NCI-H2029 treated with DMSO at 0.1 percent for 48 hours (cell line): ENCODE measurements around the gene CACNA2D2.
"Not testable (repeated sequence)": the region's sequence is repeated elsewhere in the genome, so short reads cannot be mapped to it uniquely, and the experiment has no call there.

Experiments used
- DNase-seq: peaks from one replicate; lab custom pipeline; 2025; lab: John Stamatoyannopoulos, UW

The CACNA2D2 gene

GRCh38 chr3:50530001-50530970 is 26.9 kb upstream of the CACNA2D2 start:
- no peak for DNase-seq

GRCh38 chr3:50525987-50526386 is 22.6 kb upstream of the CACNA2D2 start:
- no peak for DNase-seq

- no peak for DNase-seq
Measured at GRCh38 chr3:50525191-50525910, 21.9 kb upstream of the CACNA2D2 start.

DNA sequence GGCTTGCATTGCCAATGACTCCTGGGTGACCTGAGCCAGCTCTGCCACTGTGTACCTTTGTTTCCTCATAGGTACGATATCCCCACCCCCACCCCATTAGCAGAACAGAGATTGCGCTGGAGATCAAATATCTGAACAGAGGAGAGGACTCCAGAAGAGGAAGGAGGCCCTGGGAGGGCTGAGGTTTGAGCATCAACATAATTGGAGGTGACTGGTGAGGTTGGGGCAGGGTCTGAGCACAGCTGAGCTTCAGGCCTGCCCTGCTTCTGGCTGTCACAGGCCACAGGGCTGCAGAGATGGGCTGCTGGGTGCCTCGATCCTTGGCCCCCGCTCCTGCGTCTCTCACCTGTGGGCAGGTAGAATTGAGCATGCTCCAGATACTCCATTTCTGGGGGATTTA is 21.3 kb upstream of the CACNA2D2 start:
- DNase-seq = no peak

GRCh38 chr3:50523279-50523811 is 19.9 kb upstream of the CACNA2D2 start:
- DNase-seq = no peak

DNA sequence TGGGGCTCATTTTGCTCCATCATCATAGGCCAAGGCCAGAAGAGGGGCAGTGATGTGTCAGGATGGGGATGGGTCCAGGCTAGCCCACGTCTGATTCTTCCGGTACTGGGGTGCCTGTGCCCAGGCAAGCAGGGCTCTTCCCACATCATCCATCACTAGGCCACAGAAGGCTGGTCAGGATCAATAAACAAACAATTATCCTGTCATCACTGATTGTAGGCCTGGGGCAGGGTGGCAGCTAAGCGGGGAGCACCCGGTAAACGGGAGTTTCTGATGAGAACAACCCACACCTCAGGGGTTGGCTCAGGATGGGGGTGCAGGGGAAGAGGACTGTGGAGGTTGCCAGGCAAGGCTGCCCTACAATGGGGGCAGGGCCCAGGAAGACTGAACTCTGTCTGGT is 18.1 kb upstream of the CACNA2D2 start:
- no peak for DNase-seq

DNA sequence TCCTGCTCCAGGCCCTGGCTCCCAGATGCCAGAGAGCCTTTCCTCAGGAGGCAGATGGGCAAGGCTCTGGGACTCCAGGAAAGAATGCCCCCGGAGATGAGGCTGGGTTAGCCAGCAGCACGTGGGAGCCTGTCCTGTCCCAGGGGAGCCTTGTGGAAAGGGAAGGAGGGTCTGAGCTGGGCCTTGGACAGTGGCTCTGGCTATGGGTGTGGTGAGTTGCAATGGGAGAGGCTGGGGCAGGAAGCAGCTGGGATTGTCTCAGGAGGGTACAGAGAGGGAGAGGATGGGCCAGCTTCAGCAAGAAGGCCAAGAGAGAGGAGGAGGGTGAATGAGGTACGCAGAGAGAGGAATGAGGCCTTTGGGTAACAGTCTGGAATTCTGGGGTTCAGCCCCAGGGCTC is 17.4 kb upstream of the CACNA2D2 start:
- DNase-seq = no peak

DNA sequence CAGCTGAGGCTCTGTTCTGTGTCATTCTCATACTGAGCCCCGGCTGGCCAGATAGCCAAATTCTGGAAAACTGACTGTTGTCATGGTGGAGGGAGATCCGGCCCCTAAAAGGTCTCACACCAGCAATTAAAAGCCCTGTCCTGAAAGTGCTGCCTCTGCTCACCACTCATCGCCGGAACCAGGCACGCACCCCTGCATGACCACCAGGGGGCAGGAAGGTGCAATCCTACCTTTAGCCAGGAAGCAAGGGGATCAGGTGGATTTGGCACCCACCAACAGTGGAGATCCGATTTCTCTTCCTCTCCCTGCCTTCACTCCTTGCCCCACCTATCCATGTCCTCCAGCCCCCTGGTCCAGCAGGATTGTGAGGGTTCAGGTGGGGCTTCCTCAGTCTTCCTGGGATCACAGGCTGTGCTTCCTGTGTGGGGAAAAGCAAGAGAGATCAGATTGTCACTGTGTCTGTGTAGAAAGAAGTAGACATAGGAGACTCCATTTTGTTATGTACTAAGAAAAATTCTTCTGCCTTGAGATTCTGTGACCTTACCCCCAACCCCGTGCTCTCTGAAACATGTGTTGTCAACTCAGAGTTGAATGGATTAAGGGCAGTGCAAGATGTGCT is 16.1 kb upstream of the CACNA2D2 start:
- DNase-seq = peak; percentile 5

GRCh38 chr3:50518436-50518835 is 15.0 kb upstream of the CACNA2D2 start:
- DNase-seq = no peak

- no peak for DNase-seq
Measured at GRCh38 chr3:50517721-50518206, 14.3 kb upstream of the CACNA2D2 start.

DNA sequence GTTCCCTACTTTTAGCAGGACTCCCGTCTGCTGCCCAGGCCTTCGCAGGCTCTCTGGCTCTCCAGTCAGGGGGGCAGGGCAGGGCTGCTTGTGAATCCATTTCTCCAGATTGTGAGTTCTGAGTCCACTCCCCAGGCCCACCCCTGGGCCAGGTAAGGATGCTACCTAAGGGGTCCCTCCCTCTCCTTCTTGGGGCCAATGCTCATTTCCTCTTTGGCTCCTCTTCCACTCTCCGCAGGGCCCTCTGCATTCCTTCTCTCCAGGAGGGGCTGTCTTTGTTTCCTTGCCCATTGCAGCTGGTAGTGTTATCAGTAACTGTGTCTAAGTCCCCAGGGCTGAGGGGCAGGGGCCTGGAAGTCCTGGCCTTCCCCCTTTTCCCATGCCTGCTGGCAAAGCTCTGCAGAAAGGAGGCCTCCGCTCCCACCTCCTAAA is 13.0 kb upstream of the CACNA2D2 start:
- no peak for DNase-seq

GRCh38 chr3:50515565-50516439 is 12.4 kb upstream of the CACNA2D2 start:
- no peak for DNase-seq

GRCh38 chr3:50512908-50513307 is 9.5 kb upstream of the CACNA2D2 start:
- DNase-seq = not testable (repeated sequence)

DNA sequence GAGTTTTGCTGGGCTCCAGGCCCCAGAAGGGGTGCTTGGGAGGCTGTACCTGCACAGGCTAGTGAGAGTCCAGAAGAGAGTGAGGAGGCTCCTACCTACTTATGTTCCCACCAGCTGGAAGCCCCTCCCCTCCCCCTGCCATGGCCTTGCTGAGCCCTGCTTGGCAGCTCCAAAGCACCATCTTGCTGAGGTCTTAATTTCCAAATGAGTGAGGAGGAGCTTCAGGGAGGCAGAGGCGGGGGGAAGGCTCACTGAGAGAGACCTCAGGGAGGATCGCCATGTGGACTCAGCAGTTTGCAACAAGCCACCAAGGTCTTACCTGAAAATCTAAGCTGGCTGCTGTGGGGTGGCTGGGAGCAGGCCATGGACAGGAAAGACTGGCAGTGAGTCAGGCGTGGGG is 8.7 kb upstream of the CACNA2D2 start:
- no peak for DNase-seq

DNA sequence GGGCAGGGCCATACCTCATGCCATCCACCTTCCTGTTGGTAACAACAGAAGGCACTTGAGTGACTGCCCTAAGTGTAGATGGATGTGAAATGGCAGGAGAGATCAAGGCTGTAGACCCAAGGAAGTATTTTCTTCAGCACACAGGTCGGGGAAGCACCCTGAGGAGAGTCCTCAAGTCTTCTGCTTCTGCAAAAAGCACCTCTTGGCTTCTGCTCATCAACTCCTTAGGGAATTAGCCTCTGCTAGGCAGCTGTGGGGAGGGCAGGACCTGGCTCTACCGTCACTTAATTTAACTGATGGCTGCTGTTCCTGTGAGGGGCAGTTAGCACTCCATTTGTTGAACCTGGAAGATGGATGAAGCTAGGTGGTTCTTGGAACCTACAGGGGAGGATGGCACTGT is 6.9 kb upstream of the CACNA2D2 start:
- no peak for DNase-seq

GRCh38 chr3:50509715-50510114 is 6.3 kb upstream of the CACNA2D2 start:
- no peak for DNase-seq

DNA sequence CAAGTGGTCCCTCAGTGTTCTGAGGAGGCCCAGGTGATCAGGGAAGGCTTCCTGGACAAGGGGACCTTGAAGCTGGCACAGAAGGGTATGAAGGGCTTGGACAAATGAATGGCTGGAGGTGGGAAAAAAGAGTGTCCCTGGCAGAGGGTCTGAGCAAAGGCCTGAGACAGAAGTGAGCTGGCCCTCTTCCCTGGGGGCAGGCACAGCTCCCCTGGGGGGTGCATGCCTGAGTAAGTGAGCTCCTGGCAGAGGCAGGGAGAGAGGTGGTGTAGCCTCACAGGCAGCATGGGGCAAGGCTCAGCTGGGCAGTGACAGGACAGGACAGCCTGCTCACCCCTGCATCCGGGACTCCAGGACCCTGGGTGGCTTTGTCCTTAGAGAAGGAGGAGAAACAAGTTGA is 5.4 kb upstream of the CACNA2D2 start:
- DNase-seq = no peak

GRCh38 chr3:50506169-50506568 is 2.7 kb upstream of the CACNA2D2 start:
- DNase-seq = no peak

DNA sequence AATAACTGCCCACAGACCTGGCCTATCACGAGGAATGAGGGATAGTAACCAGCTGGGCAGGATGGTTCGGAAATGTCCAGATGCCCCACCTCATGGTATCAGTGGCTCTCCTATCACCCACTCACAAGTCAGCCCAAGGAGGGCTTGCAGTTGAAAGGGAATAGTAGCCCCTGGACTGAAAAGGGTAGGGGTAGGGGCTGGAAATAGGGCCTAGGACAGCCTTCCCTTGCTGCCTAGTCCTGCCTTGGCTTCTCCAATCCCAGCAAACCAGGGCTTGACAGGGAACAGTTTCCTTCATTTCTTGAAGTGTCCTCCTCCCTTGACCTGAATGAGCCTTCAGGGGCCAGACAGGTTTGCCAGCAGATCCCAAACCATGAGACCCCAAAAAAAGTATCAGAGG is 1.2 kb upstream of the CACNA2D2 start:
- no peak for DNase-seq

DNA sequence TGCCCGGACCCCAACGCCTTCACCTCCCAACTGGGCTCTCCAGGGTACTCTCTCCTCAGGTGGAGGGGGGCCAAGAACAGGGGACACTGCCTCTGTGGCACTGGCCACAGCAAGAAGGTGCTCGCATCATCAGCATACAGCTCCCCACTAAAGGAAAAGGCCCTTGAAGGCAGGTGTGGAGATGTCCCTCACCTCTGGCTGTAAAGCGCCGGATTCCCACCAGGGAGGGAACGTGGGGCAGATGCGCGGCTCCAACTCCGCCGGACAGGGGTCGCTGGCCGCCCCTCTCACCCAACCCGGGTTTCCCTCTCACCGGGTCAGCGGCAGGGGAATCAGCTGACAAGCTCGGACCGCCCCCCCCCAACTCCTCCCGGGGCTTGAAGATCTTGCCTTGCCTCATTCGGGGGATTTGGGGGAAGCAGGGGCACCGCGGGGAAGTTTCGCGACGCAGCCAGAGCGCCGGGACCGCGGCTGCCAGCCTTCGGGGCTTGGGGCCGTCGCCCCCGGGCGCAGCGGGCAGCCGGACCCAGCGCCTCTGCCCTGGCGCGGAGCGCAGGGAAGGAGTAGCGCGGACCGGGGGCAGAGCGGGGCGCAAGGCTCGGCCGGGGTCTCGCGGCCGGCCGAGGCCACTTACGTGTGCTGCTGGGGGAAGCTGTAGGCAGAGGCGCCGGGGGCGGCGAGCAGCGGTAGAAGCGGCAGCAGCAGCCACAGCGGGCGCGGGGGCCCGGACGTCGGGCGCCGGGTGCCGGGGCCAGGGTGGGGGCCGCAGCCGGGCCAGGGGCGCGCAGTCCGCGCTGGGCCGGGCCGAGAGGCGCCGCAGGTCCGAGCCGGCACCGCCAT is 630 bp downstream of the CACNA2D2 start:
- DNase-seq = no peak
